ENCODE data around the gene C2orf68. TPM values are rescaled to one million over a fixed set of nuclear protein-coding genes. Genes with fewer than 3 reads are reported as not detected.

The C2orf68 gene
- total and polyA plus RNA-seq, 9 of the 15 experiments (the other 6 are each of a cell fraction or from before 2014, with no cell fraction given): 22.1 to 50.0 (median 31.8) TPM

DNA sequence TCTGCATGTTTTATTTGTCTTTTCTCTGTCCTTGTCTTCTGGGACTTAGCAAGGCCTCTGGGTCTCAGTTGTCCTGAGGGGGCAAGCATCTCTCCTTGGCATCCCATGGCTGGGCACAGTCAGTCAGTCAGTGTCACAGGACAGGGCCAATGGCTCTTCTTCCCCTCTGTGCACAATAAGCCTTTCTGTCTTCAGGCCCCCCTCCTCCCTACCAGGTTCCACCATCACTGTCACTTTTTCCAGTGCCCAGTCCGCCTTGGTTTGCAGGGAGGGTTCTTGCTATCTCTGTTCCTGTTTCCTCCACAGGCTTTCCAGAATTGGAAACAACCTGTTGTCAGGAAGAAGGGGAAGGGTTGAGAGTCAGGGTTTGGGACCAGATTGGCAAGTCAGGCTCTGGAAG is 29.4 kb downstream of the C2orf68 start:
- H3K9me1 ChIP-seq (ENCODE audit: control insufficient read depth, insufficient read depth, low read length): peaks cover 7% of the 10 kb centered on the region
- H3K9me3 ChIP-seq (replicated peaks; ENCODE audit: control insufficient read depth, insufficient read depth, low read depth, low read length): no peaks in the 10 kb centered on the region
- WGBS (ENCODE audit: insufficient coverage, low coverage, missing lambda C conversion rate): 64% methylated on average over 1 of the region's 1 CpG
- H3K27ac ChIP-seq (ENCODE audit: extremely low read depth, low read depth, low read length): no peak overlapping the region
- POLR2A ChIA-PET: interaction anchor here (2.0 to 2.3 kb wide), 2 partner anchors 12 to 36 kb away, joined by 6 to 8 read pairs; no protein-coding TSS in a partner anchor
- no TSS peak for BruUV-seq (replicated peaks)
- no peak overlapping the region for H3K4me3 ChIP-seq
- ATAC-seq (no peak), FAIRE-seq (no peak), DNase-seq (ENCODE audit: extremely low read depth in 1 of 4, low spot score in 3 of 4) (no peak)
- H3K4me2 ChIP-seq (ENCODE audit: insufficient read depth, low read length): no peak overlapping the region
- peaks cover 28% of the 10 kb centered on the region for H3K79me2 ChIP-seq (ENCODE audit: control insufficient read depth, insufficient read depth, low read length)
- in situ Hi-C loops (cut with MboI) (no loop called here), intact Hi-C loops (cut with micrococcal nuclease) (no loop called here)
- no peaks in the 10 kb centered on the region for H3K27me3 ChIP-seq (ENCODE audit: control insufficient read depth in 2 of 2, insufficient read depth in 2 of 2, low read length in 2 of 2)
- H2AFZ ChIP-seq (ENCODE audit: low read depth, low read length): no peak overlapping the region
- no peak for TF ChIP-seq FUS (optimal IDR thresholded peaks at IDR 0.05; ENCODE audit: low read depth, low read length)
- no peak for TF ChIP-seq PHF8 (IDR thresholded peaks at IDR 0.05; ENCODE audit: borderline replicate concordance, low read length)
- TF ChIP-seq, protein P1, sequence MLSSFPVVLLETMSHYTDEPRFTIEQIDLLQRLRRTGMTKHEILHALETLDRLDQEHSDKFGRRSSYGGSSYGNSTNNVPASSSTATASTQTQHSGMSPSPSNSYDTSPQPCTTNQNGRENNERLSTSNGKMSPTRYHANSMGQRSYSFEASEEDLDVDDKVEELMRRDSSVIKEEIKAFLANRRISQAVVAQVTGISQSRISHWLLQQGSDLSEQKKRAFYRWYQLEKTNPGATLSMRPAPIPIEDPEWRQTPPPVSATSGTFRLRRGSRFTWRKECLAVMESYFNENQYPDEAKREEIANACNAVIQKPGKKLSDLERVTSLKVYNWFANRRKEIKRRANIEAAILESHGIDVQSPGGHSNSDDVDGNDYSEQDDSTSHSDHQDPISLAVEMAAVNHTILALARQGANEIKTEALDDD (IDR thresholded peaks at IDR 0.05): no peak
- TF ChIP-seq ZNF217 (CRISPR knock-in tag; IDR thresholded peaks at IDR 0.05): no peak
- no peak for TF ChIP-seq L3MBTL2 (IDR thresholded peaks at IDR 0.05)
- no peak for TF ChIP-seq FOXA3 (CRISPR knock-in tag; conservative IDR thresholded peaks at IDR 0.05 in 1 of 2, IDR thresholded peaks at IDR 0.05 in 1 of 2)
- TF ChIP-seq CHCHD3 (CRISPR knock-in tag; IDR thresholded peaks at IDR 0.05): no peak
- TF ChIP-seq ZNF707 (CRISPR knock-in tag; conservative IDR thresholded peaks at IDR 0.05): no peak
- TF ChIP-seq ZNF197 (CRISPR knock-in tag; IDR thresholded peaks at IDR 0.05; ENCODE audit: low read depth): no peak
- TF ChIP-seq ZNF766 (CRISPR knock-in tag; conservative IDR thresholded peaks at IDR 0.05): no peak
- TF ChIP-seq TEAD2 (tag; IDR thresholded peaks at IDR 0.05): no peak
- no peak for TF ChIP-seq ELF2 (CRISPR knock-in tag; IDR thresholded peaks at IDR 0.05)
- TF ChIP-seq SMC3 (conservative IDR thresholded peaks at IDR 0.05; ENCODE audit: insufficient read depth, low read depth, low read length): no peak
- TF ChIP-seq, protein P2, sequence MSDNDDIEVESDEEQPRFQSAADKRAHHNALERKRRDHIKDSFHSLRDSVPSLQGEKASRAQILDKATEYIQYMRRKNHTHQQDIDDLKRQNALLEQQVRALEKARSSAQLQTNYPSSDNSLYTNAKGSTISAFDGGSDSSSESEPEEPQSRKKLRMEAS (CRISPR knock-in tag; IDR thresholded peaks at IDR 0.05): no peak
- TF ChIP-seq PYGO2 (tag; IDR thresholded peaks at IDR 0.05): no peak
- TF ChIP-seq RUNX1 (IDR thresholded peaks at IDR 0.05; ENCODE audit: low read depth): no peak
- no peak for TF ChIP-seq MAFF (IDR thresholded peaks at IDR 0.05; ENCODE audit: low read length)
- peaks cover 42% of the 10 kb centered on the region; the same call in 2 of the 3 replicates for H3K36me3 ChIP-seq (ENCODE audit: control insufficient read depth, insufficient read depth, low read length)
- H4K20me1 ChIP-seq (replicated peaks; ENCODE audit: control insufficient read depth, insufficient read depth, low read length): no peaks in the 10 kb centered on the region
- no peak overlapping the region for H3K9ac ChIP-seq (ENCODE audit: insufficient read depth in 1 of 2, low read depth in 2 of 2, low read length in 2 of 2)
- H3K4me1 ChIP-seq (replicated peaks in 1 of 2; ENCODE audit: control insufficient read depth in 2 of 2, insufficient read depth in 2 of 2, low read length in 2 of 2): peaks cover 41 to 42% of the 10 kb centered on the region in 2 experiments
- CTCF ChIA-PET (ENCODE audit: low intra/inter-chr PET ratio): no interaction called here
